Measurements from ENCODE around the gene ARHGEF28. TPM values are rescaled to one million over a fixed set of nuclear protein-coding genes. Genes with fewer than 3 reads are reported as not detected.
A peak's percentile ranks its signal among the peaks of the same experiment; 100 is the strongest.

ARHGEF28 gene
- total RNA-seq, 1 donor from 2014 or later: 6.1 TPM

- FAIRE-seq: no peak
- no peak for DNase-seq (ENCODE audit: low spot score in 2 of 2)
Observed at GRCh38 chr5:73763300-73764032, 137.5 kb downstream of the ARHGEF28 start.

- FAIRE-seq (no peak), DNase-seq (ENCODE audit: low spot score in 2 of 2) (no peak)
Observed at GRCh38 chr5:73764586-73764985, 138.6 kb downstream of the ARHGEF28 start.

GRCh38 chr5:73764996-73765395 is 139.0 kb downstream of the ARHGEF28 start:
- no peak for DNase-seq (ENCODE audit: low spot score in 2 of 2)
- no peak for FAIRE-seq

GRCh38 chr5:73766902-73767301 is 140.9 kb downstream of the ARHGEF28 start:
- DNase-seq (ENCODE audit: low spot score in 2 of 2) (no peak), FAIRE-seq (no peak)

- FAIRE-seq (no peak), DNase-seq (ENCODE audit: low spot score in 2 of 2) (no peak)
Observed at GRCh38 chr5:73770172-73771025, 144.4 kb downstream of the ARHGEF28 start.

GRCh38 chr5:73774924-73775323 is 148.9 kb downstream of the ARHGEF28 start:
- FAIRE-seq: no peak
- no peak for DNase-seq (ENCODE audit: low spot score in 2 of 2)

GRCh38 chr5:73776405-73776804 is 150.4 kb downstream of the ARHGEF28 start:
- no peak for DNase-seq (ENCODE audit: low spot score in 2 of 2)
- no peak for FAIRE-seq

- no peak for DNase-seq (ENCODE audit: low spot score in 2 of 2)
- no peak for FAIRE-seq
Observed at GRCh38 chr5:73777192-73777591, 151.2 kb downstream of the ARHGEF28 start.

GRCh38 chr5:73780302-73781080 is 154.5 kb downstream of the ARHGEF28 start:
- no peak for DNase-seq (ENCODE audit: low spot score in 2 of 2)
- FAIRE-seq: no peak

- no peak for FAIRE-seq
- no peak for DNase-seq (ENCODE audit: low spot score in 2 of 2)
Observed at GRCh38 chr5:73781107-73781768, 155.2 kb downstream of the ARHGEF28 start.

- DNase-seq (ENCODE audit: low spot score in 2 of 2) (no peak), FAIRE-seq (no peak)
Observed at GRCh38 chr5:73783828-73784227, 157.8 kb downstream of the ARHGEF28 start.

- no peak for DNase-seq (ENCODE audit: low spot score in 2 of 2)
- FAIRE-seq: no peak
Observed at GRCh38 chr5:73786043-73786831, 160.2 kb downstream of the ARHGEF28 start.

GRCh38 chr5:73789851-73790281 is 163.9 kb downstream of the ARHGEF28 start:
- DNase-seq (ENCODE audit: low spot score in 2 of 2) (no peak), FAIRE-seq (no peak)

GRCh38 chr5:73791389-73791788 is 165.4 kb downstream of the ARHGEF28 start:
- FAIRE-seq: no peak

GRCh38 chr5:73792687-73793320 is 166.8 kb downstream of the ARHGEF28 start:
- DNase-seq (ENCODE audit: low spot score in 2 of 2): peak; percentile 20 to 53
- no peak for FAIRE-seq

More at GRCh38 chr5:73791389-73791788, 165.4 kb downstream of the ARHGEF28 start:
- DNase-seq (ENCODE audit: low spot score in 2 of 2): no peak

GRCh38 chr5:73793911-73794310 is 167.9 kb downstream of the ARHGEF28 start:
- FAIRE-seq: no peak
- no peak for DNase-seq (ENCODE audit: low spot score in 2 of 2)

- FAIRE-seq (no peak), DNase-seq (ENCODE audit: low spot score in 2 of 2) (no peak)
Observed at GRCh38 chr5:73796164-73797131, 170.5 kb downstream of the ARHGEF28 start.

GRCh38 chr5:73797132-73797510 is 171.1 kb downstream of the ARHGEF28 start:
- DNase-seq (ENCODE audit: low spot score in 2 of 2) (no peak), FAIRE-seq (no peak)

All from frontal cortex (tissue), 4 donors.